MCF 10A (cell line): ENCODE measurements around the gene ZNF607. TPM values are rescaled to one million over a fixed set of nuclear protein-coding genes. Genes with fewer than 3 reads are reported as not detected.

Experiments used
- BruUV-seq: library from RNA; stranded (reverse); fragments of 400-500 nt; replicated peaks from 2 replicates; lab custom pipeline; 2021; lab: Mats Ljungman, UMichigan
- CTCF ChIA-PET: fragments of 300-600 bp; sonication (Branson Sonifier 250); formaldehyde crosslinking; extraction: SDS; loops from one replicate; lab custom pipeline; 2021; ENCODE audit warnings: antibody characterized with exemption, inconsistent platforms; lab: Yijun Ruan, JAX
- POLR2A ChIA-PET: fragments of 300-600, 350-650 bp; sonication (Branson Sonifier 250); formaldehyde crosslinking; extraction: SDS; loops from one replicate; lab custom pipeline; 2020; ENCODE audit warnings: antibody characterized with exemption, inconsistent platforms; lab: Yijun Ruan, JAX
- DNase-seq: peaks from one replicate; pipeline ENCODE4 v3.0.0-alpha.2; 2018; ENCODE audit not compliant: unreplicated experiment
- H3K27ac Mint-ChIP-seq: one replicate; pipeline ENCODE4 v1.8.0; 2022; ENCODE audit warnings: mild to moderate bottlenecking, low read depth, mixed read lengths; ENCODE audit not compliant: unreplicated experiment
- H3K27me3 Mint-ChIP-seq: one replicate; pipeline ENCODE4 v1.8.0; 2022; ENCODE audit warnings: mixed read lengths; ENCODE audit not compliant: insufficient read depth, unreplicated experiment
- H3K36me3 Mint-ChIP-seq: one replicate; pipeline ENCODE4 v1.8.0; 2022; ENCODE audit warnings: mild to moderate bottlenecking, moderate library complexity, mixed read lengths; ENCODE audit not compliant: insufficient read depth, unreplicated experiment
- H3K4me1 Mint-ChIP-seq: one replicate; pipeline ENCODE4 v1.8.0; 2022; ENCODE audit warnings: mixed read lengths; ENCODE audit not compliant: insufficient read depth, unreplicated experiment
- H3K4me3 Mint-ChIP-seq: one replicate; pipeline ENCODE4 v1.8.0; 2022; ENCODE audit warnings: mild to moderate bottlenecking, moderate library complexity, mixed read lengths; ENCODE audit not compliant: unreplicated experiment
- H3K9me3 Mint-ChIP-seq: one replicate; pipeline ENCODE4 v1.8.0; 2022; ENCODE audit warnings: mixed read lengths; ENCODE audit not compliant: unreplicated experiment
- CTCF ChIP-seq: fragments of 200-600 bp; IDR thresholded peaks from one replicate; pipeline ENCODE4 v1.8.0; 2022; ENCODE audit warnings: antibody characterized with exemption, mild to moderate bottlenecking; ENCODE audit not compliant: unreplicated experiment
- intact Hi-C: fragments of 100-400 bp; cut with micrococcal nuclease; formaldehyde crosslinking; loops from 2 replicates; pipeline ENCODE4 v1.14.1; 2022
- total RNA-seq: library from RNA; stranded (reverse); gene quantifications from 2 replicates; pipeline ENCODE4 v1.2.3, GENCODE V29; 2022

ZNF607 gene
- total RNA-seq, 1 experiment from 2014 or later, result 3.0 TPM

DNA sequence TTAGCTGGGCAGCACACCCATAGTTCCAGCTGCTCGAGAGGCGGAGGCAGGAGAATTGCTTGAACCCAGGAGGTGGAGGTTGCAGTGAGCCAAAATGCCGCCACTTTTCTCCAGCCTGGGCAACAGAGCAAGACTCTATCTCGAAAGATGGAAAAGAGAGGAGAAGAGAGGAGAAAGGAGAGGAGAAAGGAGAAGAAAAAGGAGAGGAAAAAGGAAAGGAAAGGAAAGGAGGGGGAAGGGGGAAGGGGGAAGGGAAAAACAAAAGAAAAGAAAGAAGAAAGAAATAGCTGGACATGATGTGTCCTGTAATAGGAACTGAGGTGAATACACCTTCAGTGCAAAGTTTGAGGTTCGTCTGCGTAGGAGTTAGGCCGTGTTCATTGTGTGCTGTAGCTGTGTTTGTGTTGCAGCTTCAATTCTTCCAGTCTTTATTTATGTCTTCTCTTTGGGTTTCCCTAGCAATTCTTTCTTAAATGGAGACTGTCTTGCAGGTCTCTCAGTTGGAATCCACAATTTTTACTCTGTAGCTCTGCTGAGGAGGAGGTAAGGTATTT is 13.4 kb downstream of the ZNF607 start:
- no peak for DNase-seq
- H3K27ac Mint-ChIP-seq, result no peak overlapping the region
- peaks cover 27% of the 10 kb centered on the region for H3K9me3 Mint-ChIP-seq
- ChIA-PET CTCF (interaction anchor here (1.1 kb wide), 1 partner anchor 14 kb away, joined by 3 read pairs; the partner anchor contains the start of gene ZNF607), POLR2A (no interaction called here)
- no peaks in the 10 kb centered on the region for H3K27me3 Mint-ChIP-seq
- no peaks in the 10 kb centered on the region for H3K4me1 Mint-ChIP-seq
- TF ChIP-seq CTCF, result no peak
- H3K4me3 Mint-ChIP-seq, result no peak overlapping the region
- H3K36me3 Mint-ChIP-seq, result peaks cover 50% of the 10 kb centered on the region
- no TSS peak for BruUV-seq
- intact Hi-C loops, result no loop called here

DNA sequence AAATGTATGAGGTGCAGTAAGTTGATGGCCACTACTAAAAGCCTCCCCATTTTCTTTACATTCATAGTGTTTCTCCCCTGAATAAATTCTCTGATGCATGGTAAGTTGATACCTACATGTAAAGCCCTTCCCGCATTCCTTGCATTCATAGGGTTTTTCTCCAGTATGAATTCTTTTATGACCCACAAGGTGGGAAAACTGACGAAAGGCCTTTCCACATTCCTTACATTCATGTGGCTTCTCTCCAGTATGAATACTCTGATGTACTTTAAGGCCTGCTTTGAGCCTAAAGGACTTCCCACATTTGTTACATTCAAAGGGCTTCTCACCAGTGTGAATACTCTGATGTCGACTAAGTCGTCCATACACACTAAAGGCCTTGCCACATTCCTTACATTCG is 20.5 kb downstream of the ZNF607 start:
- Mint-ChIP-seq H3K9me3 (peaks cover 37% of the 10 kb centered on the region), H3K27me3 (no peaks in the 10 kb centered on the region), H3K36me3 (peaks cover 10% of the 10 kb centered on the region), H3K27ac (no peak overlapping the region), H3K4me1 (no peaks in the 10 kb centered on the region), H3K4me3 (no peak overlapping the region)
- CTCF ChIA-PET, result no interaction called here
- no TSS peak for BruUV-seq
- POLR2A ChIA-PET, result interaction anchor here (0.7 kb wide), 1 partner anchor 17 kb away, joined by 4 read pairs; no protein-coding TSS in a partner anchor
- no peak for DNase-seq
- intact Hi-C loops, result no loop called here
- no peak for TF ChIP-seq CTCF

DNA sequence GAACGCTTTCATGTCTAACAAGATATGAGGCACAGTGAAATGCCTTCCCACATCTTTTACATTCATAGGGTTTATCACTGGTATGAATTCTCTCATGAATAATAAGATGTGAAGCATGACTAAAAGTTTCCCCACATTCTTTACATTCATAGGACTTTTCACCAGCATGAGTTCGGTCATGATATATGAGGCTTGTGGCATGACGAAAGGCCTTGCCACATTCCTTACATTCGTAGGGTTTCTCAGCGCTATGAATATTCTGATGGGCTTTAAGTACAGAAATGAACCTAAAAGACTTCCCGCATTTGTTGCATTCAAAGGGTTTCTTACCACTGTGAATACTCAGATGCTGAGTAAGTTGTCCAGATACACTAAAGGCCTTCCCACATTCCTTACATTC is 21.3 kb downstream of the ZNF607 start:
- peaks cover 45% of the 10 kb centered on the region for H3K9me3 Mint-ChIP-seq
- CTCF ChIA-PET, result no interaction called here
- no peaks in the 10 kb centered on the region for H3K27me3 Mint-ChIP-seq
- H3K4me1 Mint-ChIP-seq, result no peaks in the 10 kb centered on the region
- no peak for DNase-seq
- H3K4me3 Mint-ChIP-seq, result no peak overlapping the region
- intact Hi-C loops, result no loop called here
- TF ChIP-seq CTCF, result no peak
- POLR2A ChIA-PET, result no interaction called here
- H3K36me3 Mint-ChIP-seq, result peaks cover 10% of the 10 kb centered on the region
- H3K27ac Mint-ChIP-seq, result no peak overlapping the region
- BruUV-seq, result no TSS peak

DNA sequence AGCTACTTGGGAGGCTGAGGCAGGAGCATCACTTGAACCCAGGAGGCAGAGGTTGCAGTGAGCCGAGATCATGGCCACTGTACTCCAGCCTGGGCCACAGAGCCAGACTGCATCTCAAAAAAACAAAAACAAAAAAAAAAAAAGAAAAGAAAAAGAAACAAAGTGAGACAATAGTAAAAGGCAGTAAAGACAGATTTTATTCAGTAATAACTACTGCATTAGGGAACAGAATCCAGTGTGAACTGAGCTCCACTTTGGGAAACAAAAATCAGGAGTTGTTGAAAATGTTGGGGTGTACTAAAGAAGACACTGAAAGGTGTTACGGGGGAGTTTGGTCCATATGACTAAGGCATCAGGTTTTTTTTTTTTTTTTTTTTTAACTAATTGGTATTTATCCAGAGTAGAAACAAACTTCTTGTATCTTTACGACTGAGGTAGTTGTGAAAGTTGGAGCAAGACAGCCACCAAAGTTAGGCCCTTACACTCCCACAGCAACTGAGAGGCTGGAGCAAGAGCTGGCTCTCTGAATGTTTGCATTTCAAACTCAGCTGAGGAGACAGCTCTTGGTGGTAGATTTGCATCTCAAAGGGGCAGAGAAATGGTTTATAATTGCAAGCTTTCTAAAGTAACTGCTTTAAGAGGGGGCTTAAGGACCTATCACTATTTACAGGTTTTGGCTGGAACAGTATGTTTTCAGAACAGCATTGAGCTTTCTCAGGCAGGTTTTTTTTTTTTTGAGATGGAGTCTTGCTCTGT is 24.2 kb downstream of the ZNF607 start:
- BruUV-seq, result no TSS peak
- intact Hi-C loops, result no loop called here
- Mint-ChIP-seq H3K9me3 (peaks cover 28% of the 10 kb centered on the region), H3K27me3 (no peaks in the 10 kb centered on the region), H3K36me3 (no peaks in the 10 kb centered on the region), H3K27ac (no peak overlapping the region), H3K4me1 (no peaks in the 10 kb centered on the region), H3K4me3 (no peak overlapping the region)
- CTCF ChIA-PET, result interaction anchor here (0.6 kb wide), 1 partner anchor 208 kb away, joined by 4 read pairs; no protein-coding TSS in a partner anchor
- POLR2A ChIA-PET, result interaction anchor here (1.0 kb wide), 1 partner anchor 17 kb away, joined by 7 read pairs; no protein-coding TSS in a partner anchor
- TF ChIP-seq CTCF, result no peak
- DNase-seq, result no peak
